GM20000 (cell line): ENCODE data around the gene RAP1GDS1.
"Not testable (repeated sequence)": the region's sequence is repeated elsewhere in the genome, so short reads cannot be mapped to it uniquely, and the experiment has no call there.

Source experiments
- DNase-seq: peaks from one replicate; pipeline ENCODE4 v3.0.0; 2012; ENCODE audit warnings: low spot score
- CTCF ChIP-seq: IDR thresholded peaks from 2 replicates; pipeline ENCODE4 v1.5.1; 2012; ENCODE audit warnings: mild to moderate bottlenecking, control low read depth; ENCODE audit errors: extremely low read depth, missing control alignments

The RAP1GDS1 gene

DNA sequence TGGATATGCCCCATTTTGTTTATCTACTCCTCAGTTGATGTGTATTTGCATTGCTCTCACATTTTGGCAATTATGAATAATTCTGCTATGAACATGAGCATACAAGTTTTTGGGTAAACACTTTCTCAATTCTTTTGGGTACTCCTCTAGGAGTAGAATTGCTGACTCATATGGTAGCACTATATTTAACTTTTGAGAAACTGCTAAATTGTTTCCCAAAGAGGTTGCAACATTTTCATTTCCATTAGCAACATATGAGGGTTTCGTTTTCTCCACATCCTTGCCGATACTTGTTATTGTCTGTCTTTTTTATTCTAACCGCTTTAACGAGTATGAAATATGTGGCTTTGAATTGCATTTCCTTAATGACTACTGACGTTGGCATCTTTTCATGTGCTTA, 211.9 kb downstream of the RAP1GDS1 start:
- DNase-seq, result no peak
- TF ChIP-seq CTCF, result no peak

DNA sequence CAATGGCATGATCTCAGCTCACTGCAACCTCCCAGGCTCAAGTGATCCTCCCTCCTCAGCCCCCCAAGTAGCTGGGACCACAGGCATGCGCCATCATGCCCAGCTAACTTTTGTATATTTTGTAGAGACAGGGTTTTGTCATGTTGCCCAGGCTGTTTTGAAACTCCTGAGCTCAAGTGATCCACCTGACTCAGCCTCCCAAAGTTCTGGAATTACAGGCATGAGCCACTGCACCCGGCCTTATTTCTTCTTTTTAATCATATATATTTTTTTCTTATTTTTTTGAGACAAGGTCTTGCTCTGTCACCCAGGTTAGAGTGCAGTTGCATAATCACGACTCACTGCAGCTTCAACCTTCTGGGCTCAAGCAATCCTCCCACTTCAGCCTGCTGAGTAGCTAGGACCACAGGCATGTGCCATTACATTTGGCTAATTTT, 213.2 kb downstream of the RAP1GDS1 start:
- no peak for DNase-seq
- TF ChIP-seq CTCF, result no peak

- no peak for TF ChIP-seq CTCF
- no peak for DNase-seq
Observed at GRCh38 chr4:98476891-98477290, 215.7 kb downstream of the RAP1GDS1 start.

DNA sequence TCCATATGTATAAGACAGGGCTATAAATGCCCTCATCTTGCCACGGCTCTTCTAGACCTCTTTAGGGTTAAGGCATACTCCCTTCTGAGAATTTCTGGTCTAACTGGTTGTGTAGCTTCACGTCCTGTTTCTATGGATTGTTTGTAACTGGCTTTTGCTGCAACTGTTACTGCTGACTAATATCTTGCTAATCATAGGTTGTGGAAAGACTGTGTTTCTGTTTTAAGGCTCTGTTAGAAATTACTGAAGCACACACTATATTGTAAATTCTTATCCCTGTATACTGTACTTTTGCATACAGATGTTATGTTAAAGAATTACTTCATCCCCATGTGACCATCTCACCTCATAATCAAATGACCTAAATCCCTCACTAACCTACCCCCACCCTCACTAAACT, 218.4 kb downstream of the RAP1GDS1 start:
- not testable (repeated sequence) for DNase-seq

DNA sequence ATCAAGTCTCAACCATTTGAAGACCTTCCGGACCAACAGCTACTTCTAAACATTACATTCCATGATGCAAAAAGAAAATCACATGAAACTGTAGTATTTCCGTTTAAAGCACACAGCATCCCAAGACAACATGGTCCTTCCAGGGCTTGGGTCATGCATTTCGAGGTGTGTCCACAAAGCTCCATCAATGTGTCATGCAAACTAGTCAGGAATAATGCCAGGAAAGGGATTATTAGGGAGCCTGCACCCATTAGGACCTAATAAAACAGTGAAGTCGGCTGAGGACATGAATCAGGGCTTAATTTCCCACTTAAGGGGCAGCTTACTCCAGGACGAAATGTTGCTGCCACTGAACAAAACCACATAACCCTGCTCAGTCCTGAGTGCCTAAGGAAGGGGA, 219.4 kb downstream of the RAP1GDS1 start:
- TF ChIP-seq CTCF, result no peak
- DNase-seq, result no peak

- no peak for DNase-seq
- TF ChIP-seq CTCF, result no peak
Observed at GRCh38 chr4:98481167-98481566, 220.0 kb downstream of the RAP1GDS1 start.

- TF ChIP-seq CTCF, result no peak
- no peak for DNase-seq
Observed at GRCh38 chr4:98482503-98482846, 221.3 kb downstream of the RAP1GDS1 start.

DNA sequence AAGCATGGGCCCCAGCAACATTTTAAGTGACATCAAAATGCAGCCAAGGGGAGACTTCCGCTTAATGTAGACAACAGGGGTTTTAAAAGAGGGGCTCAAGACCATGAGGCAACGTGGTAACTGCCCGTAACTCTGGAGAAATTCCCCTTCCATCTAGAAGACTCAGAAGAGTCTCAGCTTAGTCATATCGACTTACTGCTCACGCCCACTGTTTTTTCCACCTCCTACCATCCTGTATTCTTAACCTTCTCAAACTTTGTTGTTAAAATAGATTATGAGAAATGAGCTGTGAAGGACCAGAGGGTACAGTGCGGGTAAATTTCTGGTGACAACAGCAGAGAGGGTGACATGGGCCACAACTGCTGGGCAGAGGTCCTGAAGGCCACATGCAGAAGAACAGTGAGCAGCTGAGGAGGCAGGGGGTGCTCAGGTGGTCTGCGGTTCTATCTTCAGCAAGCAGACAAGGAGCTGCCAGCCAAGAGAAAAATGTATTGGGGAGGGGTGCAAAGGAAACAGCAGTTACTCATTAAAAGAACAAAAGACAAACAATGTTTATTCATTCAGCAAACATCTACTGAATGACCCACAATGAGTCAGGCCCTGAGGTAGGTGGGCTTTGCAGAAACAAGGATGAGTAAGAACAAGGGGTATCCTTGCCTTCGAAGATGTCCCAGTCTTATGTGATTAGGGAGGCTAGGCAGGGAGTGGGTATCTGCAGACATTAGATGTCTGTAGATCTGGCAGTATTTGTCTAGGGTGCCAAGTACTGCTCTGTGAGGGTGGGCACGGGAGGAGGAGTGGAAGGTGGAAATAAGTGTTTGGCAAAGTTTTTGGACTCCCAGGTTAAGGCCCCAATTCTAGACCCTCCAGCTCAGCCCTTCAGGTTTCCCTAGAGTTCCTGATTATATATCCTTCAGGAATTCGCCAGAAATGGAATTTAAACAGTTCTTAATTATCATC, 221.9 kb downstream of the RAP1GDS1 start:
- DNase-seq, result peak; percentile 74

More for the DNA sequence above, 221.9 kb downstream of the RAP1GDS1 start:
- no peak for TF ChIP-seq CTCF
